ENCODE data around the gene P2RY2.
"Not testable (repeated sequence)": the region's sequence is repeated elsewhere in the genome, so short reads cannot be mapped to it uniquely, and the experiment has no call there.

P2RY2 gene

GRCh38 chr11:73270016-73270854, 52.2 kb downstream of the P2RY2 start:
- no peak for DNase-seq

GRCh38 chr11:73270855-73271477, 52.9 kb downstream of the P2RY2 start:
- no peak for DNase-seq

GRCh38 chr11:73271478-73271865, 53.4 kb downstream of the P2RY2 start:
- DNase-seq = not testable (repeated sequence)

- no peak for DNase-seq
These were observed 54.0 kb downstream of the P2RY2 start, which contains the start of gene P2RY6 for GRCh38 chr11:73271936-73272679. Gene P2RY6, plus strand, starts transcription at chr11:73272338. Its CDS starts 24,181 bp downstream, at chr11:73296519.

- DNase-seq = no peak
These were observed 54.6 kb downstream of the P2RY2 start for GRCh38 chr11:73272680-73273038.

- DNase-seq = no peak
These were observed 55.3 kb downstream of the P2RY2 start for GRCh38 chr11:73273222-73273895.

GRCh38 chr11:73274191-73274590, 56.1 kb downstream of the P2RY2 start:
- not testable (repeated sequence) for DNase-seq

- no peak for DNase-seq
These were observed 56.8 kb downstream of the P2RY2 start for GRCh38 chr11:73274722-73275380.

- DNase-seq = no peak
These were observed 57.3 kb downstream of the P2RY2 start for GRCh38 chr11:73275381-73275750.

- DNase-seq = no peak
These were observed 59.4 kb downstream of the P2RY2 start for GRCh38 chr11:73277467-73277866.

GRCh38 chr11:73280626-73281025, 62.5 kb downstream of the P2RY2 start:
- DNase-seq = no peak

GRCh38 chr11:73281201-73281741, 63.2 kb downstream of the P2RY2 start:
- no peak for DNase-seq

- no peak for DNase-seq
These were observed 63.9 kb downstream of the P2RY2 start for GRCh38 chr11:73281796-73282660.

GRCh38 chr11:73283276-73284000, 65.4 kb downstream of the P2RY2 start:
- no peak for DNase-seq

GRCh38 chr11:73284106-73284505, 66.0 kb downstream of the P2RY2 start:
- no peak for DNase-seq

- DNase-seq = no peak
These were observed 67.6 kb downstream of the P2RY2 start for GRCh38 chr11:73285721-73286120.
